Heart right ventricle (tissue), 16 donors: ENCODE data around the gene TCERG1L. TPM values are rescaled to one million over a fixed set of nuclear protein-coding genes. Genes with fewer than 3 reads are reported as not detected.

Experiments used
- ATAC-seq, 8 donors: fragments of 200-7000 bp; cut with Tn5 transposase; one replicate each; pipeline ENCODE4 v1.9.1; 2020; ENCODE audit warnings: mild to moderate bottlenecking in 8 of 8, moderate library complexity in 8 of 8, moderate number of reproducible peaks in 1 of 8
- DNase-seq, 2 donors: peaks; one replicate each; pipeline ENCODE4 v3.0.0-alpha.2; 2020
- H3K27ac ChIP-seq, 10 donors: fragments of 200-600 bp; sonication (generic) in 2 of 10; one replicate each; pipeline versions ENCODE4 v1.5.0 to v1.8.0; 2020 to 2022; ENCODE audit warnings: mild to moderate bottlenecking in 3 of 10
- H3K27me3 ChIP-seq, 7 donors: fragments of 200-600 bp; one replicate each; pipeline ENCODE4 v1.8.0; 2021 to 2022; ENCODE audit warnings: mild to moderate bottlenecking in 2 of 7
- H3K36me3 ChIP-seq, 9 donors: fragments of 200-600 bp; sonication (generic) in 1 of 9; one replicate each; pipeline versions ENCODE4 v1.5.0 to v1.8.0; 2020 to 2022; ENCODE audit warnings: mild to moderate bottlenecking in 2 of 9
- H3K4me1 ChIP-seq, 9 donors: fragments of 200-600 bp; sonication (generic) in 1 of 9; one replicate each; pipeline versions ENCODE4 v1.5.0 to v1.8.0; 2020 to 2022; ENCODE audit warnings: mild to moderate bottlenecking in 4 of 9
- H3K4me3 ChIP-seq, 10 donors: fragments of 200-600 bp; sonication (generic) in 2 of 10; one replicate each; pipeline versions ENCODE4 v1.5.0 to v1.8.0; 2020 to 2022; ENCODE audit warnings: mild to moderate bottlenecking in 7 of 10, moderate library complexity in 2 of 10
- H3K9me3 ChIP-seq, 11 donors: fragments of 200-600 bp in 10 of 11; sonication (generic) in 2 of 11; one replicate each; pipeline versions ENCODE4 v1.5.0 to v1.8.0; 2013 to 2022; ENCODE audit warnings: mild to moderate bottlenecking in 2 of 11, control low read depth in 1 of 11, moderate library complexity in 1 of 11
- CTCF ChIP-seq, 9 donors: fragments of 200-600 bp; sonication (generic) in 2 of 9; IDR thresholded peaks; one replicate each; pipeline versions ENCODE4 v1.5.0 to v1.8.0; 2021 to 2022; ENCODE audit warnings: antibody characterized with exemption in 9 of 9, mild to moderate bottlenecking in 5 of 9, moderate library complexity in 1 of 9
- WGBS, 2 donors: extraction: QIAGEN DNeasy Blood & Tissue Kit; methylation state at CpG; one replicate each; pipeline ENCODE4 v1.1.7; 2013; ENCODE audit warnings: inconsistent platforms in 1 of 2; 5-methylcytosine and 5-hydroxymethylcytosine counted together
- intact Hi-C, 10 donors: fragments of 100-400 bp; cut with DNase I; formaldehyde crosslinking; loops; one replicate each; pipeline versions ENCODE4 v1.11.1 to v1.14.2; 2022
- polyA plus RNA-seq, 2 donors: library from polyadenylated mRNA; stranded (reverse); fragments of 200-250 nt; gene quantifications; one replicate each; pipeline ENCODE4 v1.2.3, GENCODE V29; 2013
- total RNA-seq, 10 donors: library from RNA; stranded (reverse); fragmentation: NEBNext Ultra II Directional in 3 of 10; extraction: Animal tissue kit (Norgen Biotek cat#: 25700) in 3 of 10; gene quantifications; one replicate each; pipeline versions ENCODE4 v1.2.1 to v1.2.4, GENCODE V29; 2021 to 2023
- donor health status: Arrhythmogenic right ventricular cardiomyopathy.
- donor health status: ischemic (EF 13 %, LVEDD 7.1; RV severe dilation, severe dysfunction).
- donor health status: healthy with polysubstance abuse.
- donor health status: DM: no; HTN: yes; CAD: no.
- donor health status: DM: no; HTN: no; CAD: no.
- donor health status: ischemic (EF 25% LVEDD 6.9; RV normal size, moderate dysfunction).
- donor health status: ischemic (EF 25% LVEDD 5.7; RV mildly dilated, moderate dysfunction).
- donor health status: healthy.
- donor health status: DM: yes; HTN: yes; CAD: no.
- donor health status: Ischemic cardiomyopathy.
- donor health status: ischemic (EF 35%, LVEDD 5.7; RV mildly dilated, moderate dysfunction).
- donor health status: nonischemic (EF 11% LVEDD 7.7; RV severe dilation, severe dysfunction).
- donor health status: DM: yes; HTN: yes; CAD: no.
- donor health status: PGD.
- donor health status: ischemic (EF 29% LVEDD 5.4; RV normal size, mild dysfunction).
- donor health status: nonischemic (EF 23%, LVEDD 6.1; RV moderate dilation, normal function).

TCERG1L gene
- total and polyA plus RNA-seq, 12 donors: 0.09 TPM; not detected in 10

GRCh38 chr10:131277278-131277677 is 34.2 kb downstream of the TCERG1L start:
- TF ChIP-seq CTCF (IDR thresholded peaks at IDR 0.05): no peak
- Histone ChIP-seq H3K4me1 (no peaks in the 10 kb centered on the region), H3K9me3 (no peaks in the 10 kb centered on the region), H3K36me3 (no peaks in the 10 kb centered on the region), H3K27ac (no peak overlapping the region), H3K27me3 (peaks cover 0 to 36% (median 19%) of the 10 kb centered on the region in 7 donors), H3K4me3 (no peak overlapping the region)
- ATAC-seq (no peak), DNase-seq (no peak)
- intact Hi-C loops: no loop called here
- WGBS, 2 donors: 46 to 52% methylated on average over 12 of the region's 12 CpGs

GRCh38 chr10:131275691-131276090 is 35.8 kb downstream of the TCERG1L start:
- Histone ChIP-seq H3K4me3 (no peak overlapping the region), H3K27ac (no peak overlapping the region), H3K9me3 (no peaks in the 10 kb centered on the region), H3K27me3 (peaks cover 0 to 49% (median 33%) of the 10 kb centered on the region in 7 donors), H3K36me3 (no peaks in the 10 kb centered on the region), H3K4me1 (no peaks in the 10 kb centered on the region)
- ATAC-seq (no peak), DNase-seq (no peak)
- TF ChIP-seq CTCF (IDR thresholded peaks at IDR 0.05): no peak
- 75 to 79% methylated on average over 4 of the region's 4 CpGs for WGBS, 2 donors
- intact Hi-C loops: no loop called here

DNA sequence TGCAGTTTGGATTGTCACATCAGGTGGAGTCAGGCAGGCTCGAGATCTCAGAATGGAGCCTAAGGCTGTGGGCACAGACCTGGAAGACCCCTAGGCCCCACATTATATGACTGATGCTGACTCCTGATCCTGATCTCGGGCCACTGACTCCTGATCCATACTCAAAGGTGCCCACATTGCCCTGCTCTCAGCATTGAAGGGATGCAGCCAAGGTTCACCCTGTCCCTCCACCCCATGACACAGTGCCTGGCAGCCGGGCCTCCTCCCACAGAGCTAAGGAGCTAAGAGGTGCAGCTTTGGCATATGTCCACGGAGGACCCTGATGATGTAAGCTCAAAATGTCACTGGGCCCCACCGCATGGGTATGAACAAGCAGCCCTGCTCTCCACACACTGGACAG is 36.6 kb downstream of the TCERG1L start:
- DNase-seq: no peak

GRCh38 chr10:131274133-131274880 is 37.2 kb downstream of the TCERG1L start:
- no peak for TF ChIP-seq CTCF (IDR thresholded peaks at IDR 0.05)
- Histone ChIP-seq H3K9me3 (no peaks in the 10 kb centered on the region), H3K27ac (no peak overlapping the region), H3K36me3 (no peaks in the 10 kb centered on the region), H3K27me3 (peaks cover 0 to 61% (median 45%) of the 10 kb centered on the region in 7 donors), H3K4me1 (no peaks in the 10 kb centered on the region), H3K4me3 (no peak overlapping the region)
- intact Hi-C loops: no loop called here
- ATAC-seq (no peak), DNase-seq (no peak)
- 90 to 92% methylated on average over 19 of the region's 19 CpGs for WGBS, 2 donors

More for the DNA sequence above, 36.6 kb downstream of the TCERG1L start:
- intact Hi-C loops: no loop called here
- no peak for TF ChIP-seq CTCF (IDR thresholded peaks at IDR 0.05)
- Histone ChIP-seq H3K27ac (no peak overlapping the region), H3K9me3 (no peaks in the 10 kb centered on the region), H3K36me3 (no peaks in the 10 kb centered on the region), H3K4me1 (no peaks in the 10 kb centered on the region), H3K4me3 (no peak overlapping the region), H3K27me3 (peaks cover 0 to 55% (median 41%) of the 10 kb centered on the region in 7 donors)
- 79 to 85% methylated on average over 5 of the region's 5 CpGs for WGBS, 2 donors
- no peak for ATAC-seq
